Loucy (cell line): ENCODE data around the gene DCLK3.

Source experiments
- H2AFZ ChIP-seq: fragments of 200-600 bp; sonication (generic); 2 replicates; pipeline ENCODE4 v1.6.0; 2016; ENCODE audit warnings: antibody characterized with exemption, mild to moderate bottlenecking, low read length, moderate library complexity
- H3F3A ChIP-seq: fragments of 200-600 bp; 2 replicates; pipeline ENCODE4 v1.6.0; 2016; ENCODE audit warnings: antibody characterized with exemption, low read depth, mild to moderate bottlenecking
- H3K27me3 ChIP-seq: fragments of 200-600 bp; sonication (generic); 2 replicates; pipeline ENCODE4 v1.6.1; 2014; ENCODE audit warnings: low read length, mild to moderate bottlenecking; ENCODE audit not compliant: insufficient read depth, poor library complexity, severe bottlenecking
- H3K36me3 ChIP-seq: fragments of 200-600 bp; sonication (generic); 2 replicates; pipeline ENCODE4 v1.6.1; 2016; ENCODE audit warnings: low read length; ENCODE audit not compliant: insufficient read depth
- H3K4me1 ChIP-seq: fragments of 200-600 bp; sonication (generic); 2 replicates; pipeline ENCODE4 v1.5.1; 2014; ENCODE audit warnings: low read length, mild to moderate bottlenecking; ENCODE audit not compliant: insufficient read depth, poor library complexity, severe bottlenecking
- H3K4me2 ChIP-seq: fragments of 200-600 bp; sonication (generic); 2 replicates; pipeline ENCODE4 v1.6.0; 2014; ENCODE audit warnings: antibody characterized with exemption, low read length, low read depth, mild to moderate bottlenecking; ENCODE audit not compliant: poor library complexity, severe bottlenecking
- H3K4me3 ChIP-seq: fragments of 200-600 bp; sonication (generic); 2 replicates; pipeline ENCODE4 v1.5.1; 2014; ENCODE audit warnings: low read length, mild to moderate bottlenecking, mixed read lengths; ENCODE audit not compliant: poor library complexity, severe bottlenecking
- H3K79me2 ChIP-seq: fragments of 200-600 bp; sonication (generic); 2 replicates; pipeline ENCODE4 v1.6.1; 2014; ENCODE audit warnings: low read length; ENCODE audit not compliant: insufficient read depth
- H3K9ac ChIP-seq: fragments of 200-600 bp; sonication (generic); 2 replicates; pipeline ENCODE4 v1.6.0; 2014; ENCODE audit warnings: mild to moderate bottlenecking, low read depth, low read length, moderate library complexity; ENCODE audit not compliant: poor library complexity, severe bottlenecking
- H3K9me2 ChIP-seq: fragments of 200-600 bp; sonication (generic); replicated peaks from 2 replicates; pipeline ENCODE4 v1.6.1; 2016; ENCODE audit warnings: low read depth, low read length, mixed read lengths
- H3K9me3 ChIP-seq: fragments of 200-600 bp; sonication (generic); 2 replicates; pipeline ENCODE4 v1.6.1; 2014; ENCODE audit warnings: mild to moderate bottlenecking, antibody characterized with exemption, low read length, low read depth; ENCODE audit not compliant: insufficient read depth
- H4K20me1 ChIP-seq: fragments of 200-600 bp; sonication (generic); 2 replicates; pipeline ENCODE4 v1.6.0; 2014; ENCODE audit warnings: antibody characterized with exemption, low read length, mild to moderate bottlenecking; ENCODE audit not compliant: insufficient read depth, poor library complexity, severe bottlenecking
- EZH2phosphoT487 ChIP-seq: fragments of 200-600 bp; IDR thresholded peaks from 2 replicates; pipeline ENCODE4 v1.6.1; 2018; ENCODE audit warnings: antibody characterized with exemption, mild to moderate bottlenecking, moderate library complexity, borderline replicate concordance
- TF ChIP-seq, protein P1 (sequence below): fragments of 200-600 bp; sonication (generic); conservative IDR thresholded peaks from 2 replicates; pipeline ENCODE4 v1.5.1; 2014; ENCODE audit warnings: mild to moderate bottlenecking, antibody characterized with exemption, low read length

DCLK3 gene

DNA sequence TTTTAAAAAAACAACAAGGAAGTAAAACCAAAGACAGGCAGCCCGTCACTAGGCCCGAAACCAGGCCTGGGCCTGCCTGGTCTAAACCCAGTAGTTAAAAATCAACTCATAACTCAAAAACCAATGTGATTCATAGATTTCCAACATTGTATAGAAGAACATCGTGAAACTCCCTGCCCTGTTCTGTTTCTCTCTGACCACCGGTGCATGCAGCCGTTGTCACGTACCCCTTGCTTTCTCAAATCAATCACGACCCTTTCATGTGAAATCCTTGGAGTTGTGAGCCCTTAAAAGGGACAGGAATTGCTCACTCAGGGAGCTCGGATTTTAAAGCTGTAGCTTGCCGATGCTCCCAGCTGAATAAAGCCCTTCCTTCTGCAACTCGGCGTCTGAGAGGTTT, 89.5 kb downstream of the DCLK3 start:
- H3F3A ChIP-seq = no peaks in the 10 kb centered on the region
- no peak overlapping the region for H2AFZ ChIP-seq
- no peak overlapping the region for H3K4me2 ChIP-seq
- no peaks in the 10 kb centered on the region for H3K9me2 ChIP-seq
- no peaks in the 10 kb centered on the region for H3K4me1 ChIP-seq
- no peak overlapping the region for H3K4me3 ChIP-seq
- H3K79me2 ChIP-seq = no peaks in the 10 kb centered on the region
- no peak overlapping the region for H3K9ac ChIP-seq
- no peaks in the 10 kb centered on the region for H3K27me3 ChIP-seq
- no peaks in the 10 kb centered on the region for H4K20me1 ChIP-seq
- no peak for TF ChIP-seq EZH2phosphoT487
- TF ChIP-seq, protein P1, sequence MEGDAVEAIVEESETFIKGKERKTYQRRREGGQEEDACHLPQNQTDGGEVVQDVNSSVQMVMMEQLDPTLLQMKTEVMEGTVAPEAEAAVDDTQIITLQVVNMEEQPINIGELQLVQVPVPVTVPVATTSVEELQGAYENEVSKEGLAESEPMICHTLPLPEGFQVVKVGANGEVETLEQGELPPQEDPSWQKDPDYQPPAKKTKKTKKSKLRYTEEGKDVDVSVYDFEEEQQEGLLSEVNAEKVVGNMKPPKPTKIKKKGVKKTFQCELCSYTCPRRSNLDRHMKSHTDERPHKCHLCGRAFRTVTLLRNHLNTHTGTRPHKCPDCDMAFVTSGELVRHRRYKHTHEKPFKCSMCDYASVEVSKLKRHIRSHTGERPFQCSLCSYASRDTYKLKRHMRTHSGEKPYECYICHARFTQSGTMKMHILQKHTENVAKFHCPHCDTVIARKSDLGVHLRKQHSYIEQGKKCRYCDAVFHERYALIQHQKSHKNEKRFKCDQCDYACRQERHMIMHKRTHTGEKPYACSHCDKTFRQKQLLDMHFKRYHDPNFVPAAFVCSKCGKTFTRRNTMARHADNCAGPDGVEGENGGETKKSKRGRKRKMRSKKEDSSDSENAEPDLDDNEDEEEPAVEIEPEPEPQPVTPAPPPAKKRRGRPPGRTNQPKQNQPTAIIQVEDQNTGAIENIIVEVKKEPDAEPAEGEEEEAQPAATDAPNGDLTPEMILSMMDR = no peak
- no peaks in the 10 kb centered on the region for H3K36me3 ChIP-seq
- peaks cover 15% of the 10 kb centered on the region; the same call in 1 of the 2 replicates for H3K9me3 ChIP-seq

DNA sequence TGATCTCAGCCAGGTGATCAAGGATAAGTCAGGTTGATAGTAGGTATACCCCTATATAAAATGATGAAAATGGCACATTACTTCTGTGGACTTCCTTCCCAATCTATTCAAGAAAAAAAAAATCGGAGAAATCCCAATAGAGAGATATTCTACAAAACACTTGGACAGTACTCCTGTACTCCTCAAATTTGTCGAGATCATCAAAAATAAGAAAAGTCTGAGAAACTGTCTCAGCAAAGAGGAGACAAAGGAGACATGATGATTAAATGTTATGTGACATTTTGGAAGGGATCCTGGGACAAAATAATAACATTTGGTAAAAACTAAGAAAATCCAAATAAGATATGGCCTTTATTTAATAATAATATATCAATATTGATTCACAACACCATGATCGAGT, 94.6 kb downstream of the DCLK3 start:
- H3K9ac ChIP-seq = no peak overlapping the region
- no peak for TF ChIP-seq EZH2phosphoT487
- TF ChIP-seq, protein P1 = no peak

DNA sequence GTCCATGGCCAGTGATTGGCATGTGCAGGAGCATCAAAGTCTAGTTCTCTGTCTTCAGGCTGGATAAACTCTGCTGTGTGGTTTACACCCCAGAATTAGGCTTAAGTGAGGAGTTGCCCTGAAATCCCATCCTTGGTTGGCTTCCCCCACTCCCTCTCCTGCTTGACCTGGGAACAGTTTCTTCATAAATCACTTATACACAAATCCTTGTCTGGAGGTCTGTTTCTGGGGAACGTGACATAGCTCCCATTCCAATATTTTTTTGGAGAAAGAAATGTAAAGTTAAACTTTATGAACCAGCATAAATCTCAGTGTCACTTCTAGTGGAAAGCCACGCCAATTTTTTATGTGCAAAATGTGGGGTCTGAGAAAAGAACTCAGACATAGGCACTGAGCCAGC, 98.2 kb downstream of the DCLK3 start:
- no peaks in the 10 kb centered on the region for H3K36me3 ChIP-seq
- TF ChIP-seq, protein P1 = no peak
- TF ChIP-seq EZH2phosphoT487 = no peak
- H3F3A ChIP-seq = no peaks in the 10 kb centered on the region
- peaks cover 3% of the 10 kb centered on the region; the same call in 1 of the 2 replicates for H3K9me3 ChIP-seq
- no peak overlapping the region for H2AFZ ChIP-seq
- no peaks in the 10 kb centered on the region for H4K20me1 ChIP-seq
- no peaks in the 10 kb centered on the region for H3K9me2 ChIP-seq
- no peaks in the 10 kb centered on the region for H3K27me3 ChIP-seq
- no peak overlapping the region for H3K4me3 ChIP-seq
- no peak overlapping the region for H3K9ac ChIP-seq
- no peaks in the 10 kb centered on the region for H3K4me1 ChIP-seq
- H3K79me2 ChIP-seq = no peaks in the 10 kb centered on the region
- H3K4me2 ChIP-seq = no peak overlapping the region

More for the DNA sequence above, 94.6 kb downstream of the DCLK3 start:
- no peak overlapping the region for H3K4me3 ChIP-seq
- H3K9me2 ChIP-seq = no peaks in the 10 kb centered on the region
- H3K27me3 ChIP-seq = no peaks in the 10 kb centered on the region
- no peaks in the 10 kb centered on the region for H3F3A ChIP-seq
- H4K20me1 ChIP-seq = no peaks in the 10 kb centered on the region
- H3K9me3 ChIP-seq = peaks cover 3% of the 10 kb centered on the region; the same call in 1 of the 2 replicates
- H3K36me3 ChIP-seq = no peaks in the 10 kb centered on the region
- no peaks in the 10 kb centered on the region for H3K4me1 ChIP-seq
- no peaks in the 10 kb centered on the region for H3K79me2 ChIP-seq
- H3K4me2 ChIP-seq = no peak overlapping the region
- H2AFZ ChIP-seq = no peak overlapping the region
